Measurements from ENCODE around the gene NTRK2.

Gene NTRK2

GRCh38 chr9:85042981-85043647 is 373.6 kb downstream of the NTRK2 start:
- TF ChIP-seq, protein P1, sequence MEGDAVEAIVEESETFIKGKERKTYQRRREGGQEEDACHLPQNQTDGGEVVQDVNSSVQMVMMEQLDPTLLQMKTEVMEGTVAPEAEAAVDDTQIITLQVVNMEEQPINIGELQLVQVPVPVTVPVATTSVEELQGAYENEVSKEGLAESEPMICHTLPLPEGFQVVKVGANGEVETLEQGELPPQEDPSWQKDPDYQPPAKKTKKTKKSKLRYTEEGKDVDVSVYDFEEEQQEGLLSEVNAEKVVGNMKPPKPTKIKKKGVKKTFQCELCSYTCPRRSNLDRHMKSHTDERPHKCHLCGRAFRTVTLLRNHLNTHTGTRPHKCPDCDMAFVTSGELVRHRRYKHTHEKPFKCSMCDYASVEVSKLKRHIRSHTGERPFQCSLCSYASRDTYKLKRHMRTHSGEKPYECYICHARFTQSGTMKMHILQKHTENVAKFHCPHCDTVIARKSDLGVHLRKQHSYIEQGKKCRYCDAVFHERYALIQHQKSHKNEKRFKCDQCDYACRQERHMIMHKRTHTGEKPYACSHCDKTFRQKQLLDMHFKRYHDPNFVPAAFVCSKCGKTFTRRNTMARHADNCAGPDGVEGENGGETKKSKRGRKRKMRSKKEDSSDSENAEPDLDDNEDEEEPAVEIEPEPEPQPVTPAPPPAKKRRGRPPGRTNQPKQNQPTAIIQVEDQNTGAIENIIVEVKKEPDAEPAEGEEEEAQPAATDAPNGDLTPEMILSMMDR (conservative IDR thresholded peaks at IDR 0.05; ENCODE audit: low read depth): no peak
- ChIA-PET POLR2A (ENCODE audit: low non-redundant PET) (no interaction called here), CTCF (no interaction called here)
- DNase-seq (ENCODE audit: low spot score): no peak
- H3K27ac ChIP-seq: no peak overlapping the region

- CTCF ChIA-PET: interaction anchor here (0.6 kb wide), 1 partner anchor 13 kb away, joined by 3 read pairs; no protein-coding TSS in a partner anchor
- no peak for DNase-seq (ENCODE audit: low spot score)
- POLR2A ChIA-PET (ENCODE audit: low non-redundant PET): no interaction called here
- H3K27ac ChIP-seq: no peak overlapping the region
- TF ChIP-seq, protein P1 (conservative IDR thresholded peaks at IDR 0.05; ENCODE audit: low read depth): no peak
These were observed 375.7 kb downstream of the NTRK2 start for GRCh38 chr9:85045271-85045670.

GRCh38 chr9:85046475-85046874 is 376.9 kb downstream of the NTRK2 start:
- CTCF ChIA-PET: no interaction called here
- H3K27ac ChIP-seq: no peak overlapping the region
- POLR2A ChIA-PET (ENCODE audit: low non-redundant PET): no interaction called here
- TF ChIP-seq, protein P1 (conservative IDR thresholded peaks at IDR 0.05; ENCODE audit: low read depth): no peak
- no peak for DNase-seq (ENCODE audit: low spot score)

DNA sequence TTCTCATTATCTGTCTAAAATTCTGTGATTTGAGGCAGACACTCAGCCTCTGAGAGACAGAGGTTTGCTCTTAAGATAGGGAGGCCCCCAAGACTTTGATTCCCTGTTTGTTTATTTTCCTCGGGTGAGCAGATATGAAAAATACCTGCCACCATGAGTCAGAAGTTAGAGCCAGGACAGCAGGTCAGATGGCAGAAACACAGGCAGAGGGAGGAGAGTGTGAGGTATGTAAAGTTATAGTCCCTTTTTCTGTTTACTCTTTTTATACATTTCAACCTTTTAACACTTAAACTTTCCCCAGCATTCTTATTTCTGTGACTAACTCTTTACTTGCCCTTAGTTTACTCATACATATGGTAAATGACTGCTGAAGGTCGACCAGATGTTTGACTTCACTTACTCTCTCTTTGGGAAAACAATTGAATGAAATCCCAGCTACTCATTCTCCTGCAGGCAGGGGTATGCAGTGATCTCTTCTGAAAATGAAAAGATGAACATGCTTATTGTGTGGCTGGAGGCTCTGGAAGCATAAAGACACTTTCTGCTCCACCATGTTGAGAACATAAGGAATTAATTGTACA is 383.8 kb downstream of the NTRK2 start:
- ChIA-PET POLR2A (ENCODE audit: low non-redundant PET) (no interaction called here), CTCF (no interaction called here)
- TF ChIP-seq, protein P1 (conservative IDR thresholded peaks at IDR 0.05; ENCODE audit: low read depth): no peak
- H3K27ac ChIP-seq: no peak overlapping the region
- peak; percentile 20 for DNase-seq (ENCODE audit: low spot score)

- POLR2A ChIA-PET (ENCODE audit: low non-redundant PET): no interaction called here
- no peak for DNase-seq (ENCODE audit: low spot score)
- TF ChIP-seq, protein P1 (conservative IDR thresholded peaks at IDR 0.05; ENCODE audit: low read depth): no peak
- CTCF ChIA-PET: no interaction called here
- H3K27ac ChIP-seq: no peak overlapping the region
These were observed 384.5 kb downstream of the NTRK2 start for GRCh38 chr9:85054017-85054416.

GRCh38 chr9:85055506-85056202 is 386.1 kb downstream of the NTRK2 start:
- TF ChIP-seq, protein P1 (conservative IDR thresholded peaks at IDR 0.05; ENCODE audit: low read depth): no peak
- DNase-seq (ENCODE audit: low spot score): no peak
- CTCF ChIA-PET: no interaction called here
- no peak overlapping the region for H3K27ac ChIP-seq
- POLR2A ChIA-PET (ENCODE audit: low non-redundant PET): no interaction called here
